KBM-7 (cell line): ENCODE data around the gene DMAP1.

Source experiments
- DNase-seq: peaks from one replicate; pipeline ENCODE4 v3.0.0-alpha.2; 2015
- in situ Hi-C: fragments of 300-500 bp; cut with MboI; formaldehyde crosslinking; loops from 2 replicates; pipeline ENCODE4 v1.14.3; 2020; ENCODE audit warnings: low sequenced_read_pairs, low pct_unique_long_range_greater_than_20kb, mixed read lengths

The DMAP1 gene

DNA sequence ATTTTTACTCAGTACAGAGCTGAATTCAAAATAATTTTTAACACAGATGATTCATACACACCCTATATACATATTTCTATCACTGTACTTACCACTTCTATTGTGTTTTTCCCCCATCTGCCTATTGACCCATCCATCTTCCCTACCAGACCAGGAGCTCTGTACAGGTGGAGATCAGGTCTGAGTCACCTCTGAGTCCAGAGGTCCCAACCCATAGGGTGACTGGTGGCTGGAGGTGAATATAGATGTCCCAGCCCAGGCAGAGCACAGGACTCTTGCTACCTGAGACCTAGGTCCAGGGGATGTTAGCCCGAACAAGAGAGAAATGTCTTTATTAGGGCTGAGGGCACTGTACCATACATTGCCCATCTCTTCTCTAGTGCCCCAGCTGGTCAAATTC, 54.8 kb downstream of the DMAP1 start:
- in situ Hi-C loops, result no loop called here

More for the DNA sequence above, 54.8 kb downstream of the DMAP1 start:
- no peak for DNase-seq
